GM23338 (cell line): ENCODE data around the gene CRELD1.

Experiments
- CREB1 ChIP-seq: fragments of 250-450 bp; sonication (Bioruptor Pico); IDR thresholded peaks from 2 replicates; pipeline ENCODE4 v1.5.0; 2020; ENCODE audit warnings: low read depth, mild to moderate bottlenecking, moderate library complexity
- EZH2 ChIP-seq: fragments of 200-600 bp; sonication (generic); IDR thresholded peaks from one replicate; pipeline ENCODE4 v1.8.0; 2017; ENCODE audit warnings: antibody characterized with exemption, mild to moderate bottlenecking, low read depth; ENCODE audit not compliant: unreplicated experiment
- TF ChIP-seq, protein P1 (sequence below), 2 experiments: fragments of 200-600 bp in 1 of 2; sonication (generic) in 1 of 2; conservative IDR thresholded peaks; 2 replicates each; pipeline versions ENCODE4 v1.5.1 to v1.6.1; 2016 to 2017; ENCODE audit warnings: antibody characterized with exemption in 2 of 2, low read depth in 2 of 2, mild to moderate bottlenecking in 2 of 2, moderate library complexity in 1 of 2

- TF ChIP-seq, protein P1, sequence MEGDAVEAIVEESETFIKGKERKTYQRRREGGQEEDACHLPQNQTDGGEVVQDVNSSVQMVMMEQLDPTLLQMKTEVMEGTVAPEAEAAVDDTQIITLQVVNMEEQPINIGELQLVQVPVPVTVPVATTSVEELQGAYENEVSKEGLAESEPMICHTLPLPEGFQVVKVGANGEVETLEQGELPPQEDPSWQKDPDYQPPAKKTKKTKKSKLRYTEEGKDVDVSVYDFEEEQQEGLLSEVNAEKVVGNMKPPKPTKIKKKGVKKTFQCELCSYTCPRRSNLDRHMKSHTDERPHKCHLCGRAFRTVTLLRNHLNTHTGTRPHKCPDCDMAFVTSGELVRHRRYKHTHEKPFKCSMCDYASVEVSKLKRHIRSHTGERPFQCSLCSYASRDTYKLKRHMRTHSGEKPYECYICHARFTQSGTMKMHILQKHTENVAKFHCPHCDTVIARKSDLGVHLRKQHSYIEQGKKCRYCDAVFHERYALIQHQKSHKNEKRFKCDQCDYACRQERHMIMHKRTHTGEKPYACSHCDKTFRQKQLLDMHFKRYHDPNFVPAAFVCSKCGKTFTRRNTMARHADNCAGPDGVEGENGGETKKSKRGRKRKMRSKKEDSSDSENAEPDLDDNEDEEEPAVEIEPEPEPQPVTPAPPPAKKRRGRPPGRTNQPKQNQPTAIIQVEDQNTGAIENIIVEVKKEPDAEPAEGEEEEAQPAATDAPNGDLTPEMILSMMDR (conservative IDR thresholded peaks at IDR 0.05; ENCODE audit: low read depth in 2 of 2) = peak; percentile 36 to 68
- peak; percentile 61 for TF ChIP-seq CREB1
- TF ChIP-seq EZH2 = no peak
Observed at GRCh38 chr3:9947025-9947995, 13.7 kb downstream of the CRELD1 start.
